GM23338 (cell line): Measurements from ENCODE around the gene TNFAIP8L3. TPM values are rescaled to one million over a fixed set of nuclear protein-coding genes. Genes with fewer than 3 reads are reported as not detected.

ENCODE experiments used
- ATAC-seq: fragments of 200-7000 bp; cut with Tn5 transposase; 3 replicates; pipeline ENCODE4 v1.9.1; 2020
- DNase-seq: peaks from one replicate; pipeline ENCODE4 v3.0.0-alpha.2; 2015; ENCODE audit warnings: low spot score
- H2AFZ ChIP-seq: fragments of 200-600 bp; sonication (generic); 2 replicates; pipeline ENCODE4 v1.8.0; 2016; ENCODE audit warnings: antibody characterized with exemption, mild to moderate bottlenecking, moderate library complexity
- H3F3A ChIP-seq: fragments of 200-600 bp; sonication (generic); replicated peaks from 2 replicates; pipeline ENCODE4 v1.8.0; 2017; ENCODE audit warnings: antibody characterized with exemption, mixed run types, low read depth
- H3K27ac ChIP-seq: fragments of 200-600 bp; sonication (generic); 2 replicates; pipeline ENCODE4 v1.6.1; 2016; ENCODE audit warnings: low read depth
- H3K27me3 ChIP-seq: fragments of 200-600 bp; sonication (generic); 2 replicates; pipeline ENCODE4 v1.8.0; 2016; ENCODE audit warnings: mild to moderate bottlenecking, mixed run types, moderate library complexity; ENCODE audit not compliant: insufficient read depth
- H3K36me3 ChIP-seq: fragments of 200-600 bp; sonication (generic); 2 replicates; pipeline ENCODE4 v1.8.0; 2016; ENCODE audit warnings: mild to moderate bottlenecking; ENCODE audit not compliant: insufficient read depth
- H3K4me1 ChIP-seq: fragments of 200-600 bp; sonication (generic); 2 replicates; pipeline ENCODE4 v1.8.0; 2016; ENCODE audit warnings: mild to moderate bottlenecking, moderate library complexity; ENCODE audit not compliant: insufficient read depth
- H3K4me2 ChIP-seq: fragments of 200-600 bp; sonication (generic); 2 replicates; pipeline ENCODE4 v1.7.1; 2017; ENCODE audit warnings: mixed run types
- H3K4me3 ChIP-seq: fragments of 200-600 bp; sonication (generic); 2 replicates; pipeline ENCODE4 v1.6.1; 2016; ENCODE audit warnings: mixed run types
- H3K79me2 ChIP-seq: fragments of 200-600 bp; sonication (generic); replicated peaks from 2 replicates; pipeline ENCODE4 v1.8.0; 2017; ENCODE audit warnings: mild to moderate bottlenecking; ENCODE audit not compliant: insufficient read depth
- H3K9me2 ChIP-seq: fragments of 200-600 bp; sonication (generic); 2 replicates; pipeline ENCODE4 v1.8.0; 2017; ENCODE audit not compliant: insufficient read depth
- H4K20me1 ChIP-seq: fragments of 200-600 bp; sonication (generic); replicated peaks from 2 replicates; pipeline ENCODE4 v1.8.0; 2017; ENCODE audit warnings: mild to moderate bottlenecking; ENCODE audit not compliant: insufficient read depth
- H3K27ac Mint-ChIP-seq: 2 replicates; pipeline ENCODE4 v1.8.0; 2020; ENCODE audit warnings: inconsistent platforms, mild to moderate bottlenecking, moderate library complexity, mixed read lengths
- H3K27me3 Mint-ChIP-seq: 3 replicates; pipeline ENCODE4 v1.8.0; 2022; ENCODE audit warnings: low read depth, mild to moderate bottlenecking, moderate library complexity, mixed read lengths, inconsistent platforms; ENCODE audit not compliant: insufficient read depth, poor library complexity
- H3K36me3 Mint-ChIP-seq: 3 replicates; pipeline ENCODE4 v1.8.0; 2021; ENCODE audit warnings: low read depth, mild to moderate bottlenecking, inconsistent platforms, moderate library complexity, mixed read lengths
- H3K4me1 Mint-ChIP-seq: 3 replicates; pipeline ENCODE4 v1.8.0; 2020; ENCODE audit warnings: mild to moderate bottlenecking, inconsistent platforms, mixed read lengths
- H3K4me3 Mint-ChIP-seq: 3 replicates; pipeline ENCODE4 v1.8.0; 2021; ENCODE audit warnings: moderate library complexity, mild to moderate bottlenecking, inconsistent platforms, mixed read lengths
- H3K9me3 Mint-ChIP-seq: 3 replicates; pipeline ENCODE4 v1.8.0; 2020; ENCODE audit warnings: moderate library complexity, mild to moderate bottlenecking, inconsistent platforms, mixed read lengths
- CREB1 ChIP-seq: fragments of 250-450 bp; sonication (Bioruptor Pico); IDR thresholded peaks from 2 replicates; pipeline ENCODE4 v1.5.0; 2020; ENCODE audit warnings: low read depth, mild to moderate bottlenecking, moderate library complexity
- CTCF ChIP-seq, 2 experiments: fragments of 200-600 bp in 1 of 2; sonication (generic) in 1 of 2; conservative IDR thresholded peaks; 2 replicates each; pipeline versions ENCODE4 v1.5.1 to v1.6.1; 2016 to 2017; ENCODE audit warnings: antibody characterized with exemption in 2 of 2, low read depth in 2 of 2, mild to moderate bottlenecking in 2 of 2, moderate library complexity in 1 of 2
- EZH2 ChIP-seq: fragments of 200-600 bp; sonication (generic); IDR thresholded peaks from one replicate; pipeline ENCODE4 v1.8.0; 2017; ENCODE audit warnings: antibody characterized with exemption, mild to moderate bottlenecking, low read depth; ENCODE audit not compliant: unreplicated experiment
- EZH2phosphoT487 ChIP-seq: fragments of 200-600 bp; sonication (generic); IDR thresholded peaks from one replicate; pipeline ENCODE4 v1.8.1; 2018; ENCODE audit warnings: antibody characterized with exemption; ENCODE audit not compliant: unreplicated experiment
- JUNB ChIP-seq: IDR thresholded peaks from one replicate; pipeline ENCODE4 v1.6.1; 2016; ENCODE audit warnings: antibody characterized with exemption; ENCODE audit not compliant: unreplicated experiment
- NANOG ChIP-seq: IDR thresholded peaks from 2 replicates; pipeline ENCODE4 v1.6.1; 2016; ENCODE audit warnings: antibody characterized with exemption, borderline replicate concordance
- POLR2AphosphoS5 ChIP-seq: IDR thresholded peaks from 2 replicates; pipeline ENCODE4 v1.6.1; 2016; ENCODE audit warnings: antibody characterized with exemption, low read depth
- STAT1 ChIP-seq: IDR thresholded peaks from one replicate; pipeline ENCODE4 v1.6.1; 2016; ENCODE audit warnings: antibody characterized with exemption; ENCODE audit not compliant: unreplicated experiment
- ZNF114 ChIP-seq: fragments of 250-450 bp; sonication (Bioruptor Pico); IDR thresholded peaks from 2 replicates; pipeline ENCODE4 v1.5.0; 2020; ENCODE audit warnings: mild to moderate bottlenecking, moderate library complexity
- ZNF331 ChIP-seq: fragments of 250-450 bp; sonication (Bioruptor Pico); IDR thresholded peaks from 2 replicates; pipeline ENCODE4 v1.5.0; 2020; ENCODE audit warnings: low read depth, mild to moderate bottlenecking, moderate library complexity
- polyA plus RNA-seq: library from polyadenylated mRNA; unstranded; fragments of >200 nt; fragmentation: Nextera tagmentation; extraction: Ambion mirVana; gene quantifications from 2 replicates; pipeline ENCODE4 v1.2.1, GENCODE V29; 2016
- total RNA-seq: library from RNA; depleted of rRNA; stranded (reverse); fragments of >200 nt; shearing (Covaris generic); gene quantifications from 2 replicates; pipeline ENCODE4 v1.2.3, GENCODE V29; 2014
- TF ChIP-seq, protein P1 (sequence below): IDR thresholded peaks from 2 replicates; pipeline ENCODE4 v1.6.1; 2016; ENCODE audit warnings: antibody characterized with exemption
- TF ChIP-seq, protein P2 (sequence below): IDR thresholded peaks from one replicate; pipeline ENCODE4 v1.6.1; 2018; ENCODE audit warnings: antibody characterized with exemption; ENCODE audit not compliant: unreplicated experiment
- TF ChIP-seq, protein P3 (sequence below): fragments of 250-450 bp; sonication (Bioruptor Pico); IDR thresholded peaks from 2 replicates; pipeline ENCODE4 v1.5.0; 2020; ENCODE audit warnings: mild to moderate bottlenecking, moderate library complexity

Gene TNFAIP8L3
- total and polyA plus RNA-seq, 2 experiments from 2014 or later: 0.23 to 0.31 TPM

DNA sequence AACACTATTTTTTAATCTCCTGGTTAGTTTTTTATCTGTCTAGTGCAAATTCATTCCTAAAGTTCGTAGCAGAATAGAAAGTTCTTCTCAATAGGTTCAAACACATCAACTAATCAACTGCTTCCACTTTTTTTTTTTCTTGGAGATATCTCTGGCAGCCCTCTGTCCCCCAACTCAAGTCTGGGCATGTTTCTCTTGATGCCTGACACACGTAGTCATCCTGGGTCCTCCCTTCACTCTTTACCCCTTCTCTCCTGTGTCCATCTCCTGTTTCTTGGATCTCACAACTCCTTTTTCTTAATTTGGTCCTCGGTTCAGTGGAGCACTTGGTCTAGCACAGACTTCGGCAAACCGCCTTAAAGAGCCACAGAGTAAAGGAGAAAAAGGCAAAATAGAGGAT, 14.4 kb downstream of the TNFAIP8L3 start:
- H3K4me3 ChIP-seq: no peak overlapping the region
- H3K79me2 ChIP-seq: no peaks in the 10 kb centered on the region
- no peak overlapping the region for H3K27ac ChIP-seq
- Mint-ChIP-seq H3K27ac (no peak overlapping the region), H3K4me3 (no peak overlapping the region), H3K9me3 (no peaks in the 10 kb centered on the region), H3K4me1 (peaks cover 36% of the 10 kb centered on the region), H3K36me3 (no peaks in the 10 kb centered on the region; the same call in 2 of the 3 replicates), H3K27me3 (peaks cover 9% of the 10 kb centered on the region)
- peaks cover 27% of the 10 kb centered on the region for H3K4me1 ChIP-seq
- H2AFZ ChIP-seq: no peak overlapping the region
- no peaks in the 10 kb centered on the region for H3K9me2 ChIP-seq
- no peaks in the 10 kb centered on the region for H3K27me3 ChIP-seq
- H3K36me3 ChIP-seq: no peaks in the 10 kb centered on the region
- ATAC-seq (no peak), DNase-seq (no peak)
- no peaks in the 10 kb centered on the region for H3F3A ChIP-seq
- no peak overlapping the region for H3K4me2 ChIP-seq
- TF ChIP-seq ZNF331 (CRISPR knock-in tag) (no peak), ZNF114 (CRISPR knock-in tag) (no peak), CREB1 (no peak), EZH2 (no peak), JUNB (no peak), STAT1 (no peak), POLR2AphosphoS5 (no peak), CTCF (conservative IDR thresholded peaks at IDR 0.05; ENCODE audit: low read depth in 2 of 2) (no peak), NANOG (no peak), EZH2phosphoT487 (no peak)
- TF ChIP-seq, protein P1, sequence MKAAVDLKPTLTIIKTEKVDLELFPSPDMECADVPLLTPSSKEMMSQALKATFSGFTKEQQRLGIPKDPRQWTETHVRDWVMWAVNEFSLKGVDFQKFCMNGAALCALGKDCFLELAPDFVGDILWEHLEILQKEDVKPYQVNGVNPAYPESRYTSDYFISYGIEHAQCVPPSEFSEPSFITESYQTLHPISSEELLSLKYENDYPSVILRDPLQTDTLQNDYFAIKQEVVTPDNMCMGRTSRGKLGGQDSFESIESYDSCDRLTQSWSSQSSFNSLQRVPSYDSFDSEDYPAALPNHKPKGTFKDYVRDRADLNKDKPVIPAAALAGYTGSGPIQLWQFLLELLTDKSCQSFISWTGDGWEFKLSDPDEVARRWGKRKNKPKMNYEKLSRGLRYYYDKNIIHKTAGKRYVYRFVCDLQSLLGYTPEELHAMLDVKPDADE: no peak
- TF ChIP-seq, protein P2, sequence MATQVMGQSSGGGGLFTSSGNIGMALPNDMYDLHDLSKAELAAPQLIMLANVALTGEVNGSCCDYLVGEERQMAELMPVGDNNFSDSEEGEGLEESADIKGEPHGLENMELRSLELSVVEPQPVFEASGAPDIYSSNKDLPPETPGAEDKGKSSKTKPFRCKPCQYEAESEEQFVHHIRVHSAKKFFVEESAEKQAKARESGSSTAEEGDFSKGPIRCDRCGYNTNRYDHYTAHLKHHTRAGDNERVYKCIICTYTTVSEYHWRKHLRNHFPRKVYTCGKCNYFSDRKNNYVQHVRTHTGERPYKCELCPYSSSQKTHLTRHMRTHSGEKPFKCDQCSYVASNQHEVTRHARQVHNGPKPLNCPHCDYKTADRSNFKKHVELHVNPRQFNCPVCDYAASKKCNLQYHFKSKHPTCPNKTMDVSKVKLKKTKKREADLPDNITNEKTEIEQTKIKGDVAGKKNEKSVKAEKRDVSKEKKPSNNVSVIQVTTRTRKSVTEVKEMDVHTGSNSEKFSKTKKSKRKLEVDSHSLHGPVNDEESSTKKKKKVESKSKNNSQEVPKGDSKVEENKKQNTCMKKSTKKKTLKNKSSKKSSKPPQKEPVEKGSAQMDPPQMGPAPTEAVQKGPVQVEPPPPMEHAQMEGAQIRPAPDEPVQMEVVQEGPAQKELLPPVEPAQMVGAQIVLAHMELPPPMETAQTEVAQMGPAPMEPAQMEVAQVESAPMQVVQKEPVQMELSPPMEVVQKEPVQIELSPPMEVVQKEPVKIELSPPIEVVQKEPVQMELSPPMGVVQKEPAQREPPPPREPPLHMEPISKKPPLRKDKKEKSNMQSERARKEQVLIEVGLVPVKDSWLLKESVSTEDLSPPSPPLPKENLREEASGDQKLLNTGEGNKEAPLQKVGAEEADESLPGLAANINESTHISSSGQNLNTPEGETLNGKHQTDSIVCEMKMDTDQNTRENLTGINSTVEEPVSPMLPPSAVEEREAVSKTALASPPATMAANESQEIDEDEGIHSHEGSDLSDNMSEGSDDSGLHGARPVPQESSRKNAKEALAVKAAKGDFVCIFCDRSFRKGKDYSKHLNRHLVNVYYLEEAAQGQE: no peak
- TF ChIP-seq, protein P3, sequence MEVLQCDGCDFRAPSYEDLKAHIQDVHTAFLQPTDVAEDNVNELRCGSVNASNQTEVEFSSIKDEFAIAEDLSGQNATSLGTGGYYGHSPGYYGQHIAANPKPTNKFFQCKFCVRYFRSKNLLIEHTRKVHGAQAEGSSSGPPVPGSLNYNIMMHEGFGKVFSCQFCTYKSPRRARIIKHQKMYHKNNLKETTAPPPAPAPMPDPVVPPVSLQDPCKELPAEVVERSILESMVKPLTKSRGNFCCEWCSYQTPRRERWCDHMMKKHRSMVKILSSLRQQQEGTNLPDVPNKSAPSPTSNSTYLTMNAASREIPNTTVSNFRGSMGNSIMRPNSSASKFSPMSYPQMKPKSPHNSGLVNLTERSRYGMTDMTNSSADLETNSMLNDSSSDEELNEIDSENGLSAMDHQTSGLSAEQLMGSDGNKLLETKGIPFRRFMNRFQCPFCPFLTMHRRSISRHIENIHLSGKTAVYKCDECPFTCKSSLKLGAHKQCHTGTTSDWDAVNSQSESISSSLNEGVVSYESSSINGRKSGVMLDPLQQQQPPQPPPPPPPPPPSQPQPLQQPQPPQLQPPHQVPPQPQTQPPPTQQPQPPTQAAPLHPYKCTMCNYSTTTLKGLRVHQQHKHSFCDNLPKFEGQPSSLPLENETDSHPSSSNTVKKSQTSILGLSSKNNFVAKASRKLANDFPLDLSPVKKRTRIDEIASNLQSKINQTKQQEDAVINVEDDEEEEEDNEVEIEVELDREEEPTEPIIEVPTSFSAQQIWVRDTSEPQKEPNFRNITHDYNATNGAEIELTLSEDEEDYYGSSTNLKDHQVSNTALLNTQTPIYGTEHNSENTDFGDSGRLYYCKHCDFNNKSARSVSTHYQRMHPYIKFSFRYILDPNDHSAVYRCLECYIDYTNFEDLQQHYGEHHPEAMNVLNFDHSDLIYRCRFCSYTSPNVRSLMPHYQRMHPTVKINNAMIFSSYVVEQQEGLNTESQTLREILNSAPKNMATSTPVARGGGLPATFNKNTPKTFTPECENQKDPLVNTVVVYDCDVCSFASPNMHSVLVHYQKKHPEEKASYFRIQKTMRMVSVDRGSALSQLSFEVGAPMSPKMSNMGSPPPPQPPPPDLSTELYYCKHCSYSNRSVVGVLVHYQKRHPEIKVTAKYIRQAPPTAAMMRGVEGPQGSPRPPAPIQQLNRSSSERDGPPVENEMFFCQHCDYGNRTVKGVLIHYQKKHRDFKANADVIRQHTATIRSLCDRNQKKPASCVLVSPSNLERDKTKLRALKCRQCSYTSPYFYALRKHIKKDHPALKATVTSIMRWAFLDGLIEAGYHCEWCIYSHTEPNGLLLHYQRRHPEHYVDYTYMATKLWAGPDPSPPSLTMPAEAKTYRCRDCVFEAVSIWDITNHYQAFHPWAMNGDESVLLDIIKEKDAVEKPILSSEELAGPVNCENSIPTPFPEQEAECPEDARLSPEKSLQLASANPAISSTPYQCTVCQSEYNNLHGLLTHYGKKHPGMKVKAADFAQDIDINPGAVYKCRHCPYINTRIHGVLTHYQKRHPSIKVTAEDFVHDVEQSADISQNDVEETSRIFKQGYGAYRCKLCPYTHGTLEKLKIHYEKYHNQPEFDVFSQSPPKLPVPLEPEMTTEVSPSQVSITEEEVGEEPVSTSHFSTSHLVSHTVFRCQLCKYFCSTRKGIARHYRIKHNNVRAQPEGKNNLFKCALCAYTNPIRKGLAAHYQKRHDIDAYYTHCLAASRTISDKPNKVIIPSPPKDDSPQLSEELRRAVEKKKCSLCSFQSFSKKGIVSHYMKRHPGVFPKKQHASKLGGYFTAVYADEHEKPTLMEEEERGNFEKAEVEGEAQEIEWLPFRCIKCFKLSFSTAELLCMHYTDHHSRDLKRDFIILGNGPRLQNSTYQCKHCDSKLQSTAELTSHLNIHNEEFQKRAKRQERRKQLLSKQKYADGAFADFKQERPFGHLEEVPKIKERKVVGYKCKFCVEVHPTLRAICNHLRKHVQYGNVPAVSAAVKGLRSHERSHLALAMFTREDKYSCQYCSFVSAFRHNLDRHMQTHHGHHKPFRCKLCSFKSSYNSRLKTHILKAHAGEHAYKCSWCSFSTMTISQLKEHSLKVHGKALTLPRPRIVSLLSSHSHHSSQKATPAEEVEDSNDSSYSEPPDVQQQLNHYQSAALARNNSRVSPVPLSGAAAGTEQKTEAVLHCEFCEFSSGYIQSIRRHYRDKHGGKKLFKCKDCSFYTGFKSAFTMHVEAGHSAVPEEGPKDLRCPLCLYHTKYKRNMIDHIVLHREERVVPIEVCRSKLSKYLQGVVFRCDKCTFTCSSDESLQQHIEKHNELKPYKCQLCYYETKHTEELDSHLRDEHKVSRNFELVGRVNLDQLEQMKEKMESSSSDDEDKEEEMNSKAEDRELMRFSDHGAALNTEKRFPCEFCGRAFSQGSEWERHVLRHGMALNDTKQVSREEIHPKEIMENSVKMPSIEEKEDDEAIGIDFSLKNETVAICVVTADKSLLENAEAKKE (CRISPR knock-in tag): no peak
- H4K20me1 ChIP-seq: no peaks in the 10 kb centered on the region
